ENCODE data around the gene SCGB1C2.

- TF ChIP-seq CTCF (IDR thresholded peaks at IDR 0.05) (no peak), POLR2AphosphoS5 (IDR thresholded peaks at IDR 0.05; ENCODE audit: insufficient read depth in 1 of 2, low read depth in 1 of 2) (no peak), POLR2A (IDR thresholded peaks at IDR 0.05) (no peak)
Measured at GRCh38 chr17:171871-172270, 34.5 kb downstream of the SCGB1C2 start.
